ENCODE data around the gene SLC16A10.
A peak's percentile ranks its signal among the peaks of the same experiment; 100 is the strongest.

The SLC16A10 gene

GRCh38 chr6:111259089-111259831 is 172.0 kb downstream of the SLC16A10 start:
- H3K4me3 ChIP-seq (replicated peaks in 1 of 2; ENCODE audit: low read depth in 2 of 2, low read length in 2 of 2), result peak overlapping the region; percentile 56 to 90
- peak; percentile 100 for DNase-seq (ENCODE audit: low read depth in 2 of 2)
- TF ChIP-seq CTCF (IDR thresholded peaks at IDR 0.05; ENCODE audit: low read depth, low read length), result peak; percentile 95

GRCh38 chr6:111260570-111261298 is 173.4 kb downstream of the SLC16A10 start:
- no peak for TF ChIP-seq CTCF (IDR thresholded peaks at IDR 0.05; ENCODE audit: low read depth, low read length)
- no peak for DNase-seq (ENCODE audit: low read depth in 2 of 2)
- peak overlapping the region; percentile 26 to 30 for H3K4me3 ChIP-seq (replicated peaks in 1 of 2; ENCODE audit: low read depth in 2 of 2, low read length in 2 of 2)

- no peak for TF ChIP-seq CTCF (IDR thresholded peaks at IDR 0.05; ENCODE audit: low read depth, low read length)
- DNase-seq (ENCODE audit: low read depth in 2 of 2), result peak; percentile 51 to 73
- no peak overlapping the region for H3K4me3 ChIP-seq (replicated peaks in 1 of 2; ENCODE audit: low read depth in 2 of 2, low read length in 2 of 2)
Measured at GRCh38 chr6:111263837-111264236, 176.5 kb downstream of the SLC16A10 start.

GRCh38 chr6:111265842-111266241 is 178.5 kb downstream of the SLC16A10 start:
- no peak for TF ChIP-seq CTCF (IDR thresholded peaks at IDR 0.05; ENCODE audit: low read depth, low read length)
- no peak overlapping the region for H3K4me3 ChIP-seq (replicated peaks in 1 of 2; ENCODE audit: low read depth in 2 of 2, low read length in 2 of 2)
- DNase-seq (ENCODE audit: low read depth in 2 of 2), result peak in 1 of 2 donors; percentile 25

GRCh38 chr6:111266276-111266675 is 179.0 kb downstream of the SLC16A10 start:
- no peak for TF ChIP-seq CTCF (IDR thresholded peaks at IDR 0.05; ENCODE audit: low read depth, low read length)
- DNase-seq (ENCODE audit: low read depth in 2 of 2), result no peak

GRCh38 chr6:111267764-111268333 is 180.5 kb downstream of the SLC16A10 start:
- no peak for TF ChIP-seq CTCF (IDR thresholded peaks at IDR 0.05; ENCODE audit: low read depth, low read length)
- DNase-seq (ENCODE audit: low read depth in 2 of 2), result no peak
- H3K4me3 ChIP-seq (replicated peaks in 1 of 2; ENCODE audit: low read depth in 2 of 2, low read length in 2 of 2), result no peak overlapping the region

More at GRCh38 chr6:111266276-111266675, 179.0 kb downstream of the SLC16A10 start:
- H3K4me3 ChIP-seq (replicated peaks in 1 of 2; ENCODE audit: low read depth in 2 of 2, low read length in 2 of 2), result no peak overlapping the region

Measured in cardiac fibroblast (primary cell).